ENCODE results near the gene NAT14.

GRCh38 chr19:55486971-55487923, 2.3 kb downstream of the NAT14 start:
- TF ChIP-seq CTCF (conservative IDR thresholded peaks at IDR 0.05; ENCODE audit: low read depth, low read length) (no peak), EZH2 (IDR thresholded peaks at IDR 0.05; ENCODE audit: low read length, unreplicated experiment) (no peak), EZH2phosphoT487 (IDR thresholded peaks at IDR 0.05; ENCODE audit: borderline replicate concordance, low read length) (no peak)

Data from PC-3 (cell line).